ENCODE results near the gene RFWD3. TPM values are rescaled to one million over a fixed set of nuclear protein-coding genes. Genes with fewer than 3 reads are reported as not detected.

Gene RFWD3
- total and polyA plus RNA-seq, 2 of the 13 experiments (the other 11 are each of a cell fraction or from before 2014, with no cell fraction given) = 23.4 to 62.6 TPM

DNA sequence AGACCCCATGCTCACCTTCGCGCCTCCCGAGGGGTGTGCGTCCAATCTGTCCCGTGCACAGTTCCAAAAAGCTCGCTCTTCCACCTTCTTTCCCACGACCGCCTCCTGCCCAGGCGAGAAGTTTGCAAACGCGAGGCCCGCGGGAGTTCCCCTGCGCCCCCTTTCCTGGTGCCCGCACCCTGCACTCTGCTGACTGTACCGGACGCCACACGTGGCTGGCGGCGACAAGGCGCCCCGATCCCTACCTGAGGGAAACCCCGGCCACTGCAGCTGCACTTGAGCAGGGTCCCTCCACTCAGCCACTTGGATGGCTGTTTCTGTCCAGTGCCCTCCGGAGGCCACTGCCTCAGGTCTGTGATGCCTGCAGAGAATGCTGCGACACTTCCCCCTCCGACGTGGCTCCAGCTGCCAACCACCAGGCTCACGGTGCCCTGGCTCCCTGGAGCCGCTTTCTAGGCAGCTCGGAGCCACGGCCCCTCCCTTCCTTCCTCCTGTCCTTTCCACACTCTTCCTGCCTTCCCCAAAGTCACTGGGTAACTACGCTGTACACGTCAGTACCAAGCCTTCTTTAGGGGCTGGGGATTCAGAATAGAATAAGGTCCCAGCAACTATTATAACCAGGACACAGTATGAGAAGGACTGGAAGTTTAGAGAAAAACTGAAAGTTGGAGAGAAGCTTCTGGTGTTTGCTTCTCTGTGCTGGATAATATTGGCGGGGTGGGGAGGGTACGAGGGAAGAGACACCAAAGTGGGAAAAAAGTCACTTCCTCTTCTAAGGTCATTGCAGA, 34.0 kb upstream of the RFWD3 start, which contains the start of gene MLKL (continued):
- TF ChIP-seq THAP8 (CRISPR knock-in tag; IDR thresholded peaks at IDR 0.05; ENCODE audit: borderline replicate concordance) = no peak
- TF ChIP-seq FOSL1 (CRISPR knock-in tag; IDR thresholded peaks at IDR 0.05; ENCODE audit: borderline replicate concordance) = no peak
- peak; percentile 70 for TF ChIP-seq ARNT2 (CRISPR knock-in tag; IDR thresholded peaks at IDR 0.05; ENCODE audit: low read depth)
- TF ChIP-seq, protein P1, sequence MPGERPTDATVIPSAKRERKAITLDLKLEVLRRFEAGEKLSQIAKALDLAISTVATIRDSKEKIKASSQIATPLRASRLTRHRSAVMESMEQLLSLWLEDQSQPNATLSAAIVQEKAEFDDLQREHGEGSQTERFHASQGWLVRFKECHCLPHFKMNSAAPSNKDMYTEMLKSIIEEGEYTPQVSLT (CRISPR knock-in tag; IDR thresholded peaks at IDR 0.05; ENCODE audit: borderline replicate concordance, low read depth) = no peak
- no peak for TF ChIP-seq MBD4 (IDR thresholded peaks at IDR 0.05; ENCODE audit: borderline replicate concordance, low read length)
- no peak for TF ChIP-seq ZBTB40 (IDR thresholded peaks at IDR 0.05)
- peak; percentile 62; the same call in 1 of the 2 replicates for TF ChIP-seq ZBTB40 (CRISPR knock-in tag; IDR thresholded peaks at IDR 0.05)
- TF ChIP-seq ZNF337 (CRISPR knock-in tag; IDR thresholded peaks at IDR 0.05; ENCODE audit: borderline replicate concordance, low read depth) = peak; percentile 93; the same call in 1 of the 2 replicates
- no peak for TF ChIP-seq ZFAT (CRISPR knock-in tag; conservative IDR thresholded peaks at IDR 0.05)
- TF ChIP-seq REL (CRISPR knock-in tag; conservative IDR thresholded peaks at IDR 0.05) = peak; percentile 60; the same call in 1 of the 2 replicates
- TF ChIP-seq ATRX (CRISPR knock-in tag; IDR thresholded peaks at IDR 0.05; ENCODE audit: borderline replicate concordance) = no peak; the same call in 1 of the 2 replicates
- TF ChIP-seq SSRP1 (CRISPR knock-in tag; IDR thresholded peaks at IDR 0.05) = 0 out of 2 replicates have a peak, but pooled peaks have one; percentile 51
- TF ChIP-seq ZNF20 (CRISPR knock-in tag; IDR thresholded peaks at IDR 0.05) = no peak; the same call in 1 of the 2 replicates
- TF ChIP-seq ZNF335 (CRISPR knock-in tag; IDR thresholded peaks at IDR 0.05) = no peak; the same call in 1 of the 2 replicates
- TF ChIP-seq CHD4 (IDR thresholded peaks at IDR 0.05; ENCODE audit: borderline replicate concordance, low read length) = no peak
- peak; percentile 98 for TF ChIP-seq ZNF292 (CRISPR knock-in tag; IDR thresholded peaks at IDR 0.05; ENCODE audit: borderline replicate concordance, low read depth)
- TF ChIP-seq ZSCAN30 (CRISPR knock-in tag; IDR thresholded peaks at IDR 0.05) = no peak
- no peak for TF ChIP-seq SETDB1 (CRISPR knock-in tag; IDR thresholded peaks at IDR 0.05; ENCODE audit: borderline replicate concordance)
- no peak for TF ChIP-seq NBN (conservative IDR thresholded peaks at IDR 0.05)

Data from HepG2 (cell line).